RWPE2 (cell line): Measurements from ENCODE around the gene AGPAT4.

Experiments used
- ATAC-seq: fragments of 200-7000 bp; cut with Tn5 transposase; 3 replicates; pipeline ENCODE4 v1.9.1; 2021; ENCODE audit warnings: low read depth
- DNase-seq: peaks from one replicate; pipeline ENCODE4 v3.0.0-alpha.2; 2020; ENCODE audit warnings: low spot score
- H3K27ac ChIP-seq: fragments of 450-650 bp; 2 replicates; pipeline ENCODE4 v1.5.1; 2017; ENCODE audit warnings: mild to moderate bottlenecking; ENCODE audit not compliant: poor library complexity, severe bottlenecking
- H3K27me3 ChIP-seq: fragments of 250-450 bp; sonication (Bioruptor Pico); 2 replicates; pipeline ENCODE4 v1.5.1; 2021; ENCODE audit warnings: mild to moderate bottlenecking, moderate library complexity; ENCODE audit not compliant: insufficient read depth, poor library complexity, severe bottlenecking
- H3K36me3 ChIP-seq: fragments of 250-450 bp; sonication (Bioruptor Pico); 2 replicates; pipeline ENCODE4 v1.5.1; 2020; ENCODE audit warnings: low read depth, mild to moderate bottlenecking, moderate library complexity
- H3K4me1 ChIP-seq: fragments of 250-450 bp; sonication (Bioruptor Pico); 2 replicates; pipeline ENCODE4 v1.5.1; 2021; ENCODE audit warnings: mild to moderate bottlenecking, moderate library complexity; ENCODE audit not compliant: insufficient read depth, poor library complexity, severe bottlenecking
- H3K4me3 ChIP-seq: fragments of 250-450 bp; sonication (Bioruptor Pico); 2 replicates; pipeline ENCODE4 v1.5.1; 2021; ENCODE audit warnings: mild to moderate bottlenecking, moderate library complexity; ENCODE audit not compliant: severe bottlenecking
- H3K9me3 ChIP-seq: fragments of 250-450 bp; sonication (Bioruptor Pico); 2 replicates; pipeline ENCODE4 v1.5.1; 2021; ENCODE audit warnings: mild to moderate bottlenecking, moderate library complexity; ENCODE audit not compliant: severe bottlenecking
- CTCF ChIP-seq: fragments of 450-650 bp; IDR thresholded peaks from one replicate; pipeline ENCODE4 v1.5.1; 2017; ENCODE audit warnings: mild to moderate bottlenecking, moderate library complexity; ENCODE audit not compliant: poor library complexity, severe bottlenecking

The AGPAT4 gene

GRCh38 chr6:161242113-161242512 is 31.7 kb downstream of the AGPAT4 start:
- Histone ChIP-seq H3K9me3 (no peaks in the 10 kb centered on the region), H3K27ac (no peak overlapping the region), H3K36me3 (no peaks in the 10 kb centered on the region; the same call in 1 of the 2 replicates), H3K4me3 (no peak overlapping the region), H3K4me1 (no peaks in the 10 kb centered on the region), H3K27me3 (no peaks in the 10 kb centered on the region)
- no peak for DNase-seq
- no peak for TF ChIP-seq CTCF
- ATAC-seq = no peak

GRCh38 chr6:161239001-161239400 is 34.9 kb downstream of the AGPAT4 start:
- Histone ChIP-seq H3K27ac (no peak overlapping the region), H3K36me3 (no peaks in the 10 kb centered on the region; the same call in 1 of the 2 replicates), H3K9me3 (no peaks in the 10 kb centered on the region), H3K4me3 (no peak overlapping the region), H3K4me1 (peaks cover 7% of the 10 kb centered on the region), H3K27me3 (no peaks in the 10 kb centered on the region)
- no peak for DNase-seq
- no peak for ATAC-seq
- no peak for TF ChIP-seq CTCF

- DNase-seq = no peak
- no peak for TF ChIP-seq CTCF
- no peak overlapping the region for H3K27ac ChIP-seq
- H3K9me3 ChIP-seq = no peaks in the 10 kb centered on the region
- H3K27me3 ChIP-seq = no peaks in the 10 kb centered on the region
- H3K4me1 ChIP-seq = peaks cover 9% of the 10 kb centered on the region
- no peaks in the 10 kb centered on the region; the same call in 1 of the 2 replicates for H3K36me3 ChIP-seq
- no peak overlapping the region for H3K4me3 ChIP-seq
- ATAC-seq = no peak
These were observed 35.4 kb downstream of the AGPAT4 start for GRCh38 chr6:161238500-161238899.

- no peak for TF ChIP-seq CTCF
- Histone ChIP-seq H3K27ac (no peak overlapping the region), H3K9me3 (no peaks in the 10 kb centered on the region), H3K27me3 (no peaks in the 10 kb centered on the region), H3K4me1 (peaks cover 9% of the 10 kb centered on the region), H3K36me3 (no peaks in the 10 kb centered on the region; the same call in 1 of the 2 replicates), H3K4me3 (no peak overlapping the region)
- DNase-seq = no peak
- ATAC-seq = no peak
These were observed 35.8 kb downstream of the AGPAT4 start for GRCh38 chr6:161238081-161238480.

- no peaks in the 10 kb centered on the region for H3K9me3 ChIP-seq
- no peaks in the 10 kb centered on the region; the same call in 1 of the 2 replicates for H3K36me3 ChIP-seq
- peaks cover 9% of the 10 kb centered on the region for H3K4me1 ChIP-seq
- no peak overlapping the region for H3K4me3 ChIP-seq
- no peak for ATAC-seq
- no peak for DNase-seq
- no peak for TF ChIP-seq CTCF
- H3K27ac ChIP-seq = no peak overlapping the region
- H3K27me3 ChIP-seq = no peaks in the 10 kb centered on the region
These were observed 36.7 kb downstream of the AGPAT4 start for GRCh38 chr6:161237176-161237575.
